Measurements from ENCODE around the gene ARPP21.
"Not testable (repeated sequence)": the region's sequence is repeated elsewhere in the genome, so short reads cannot be mapped to it uniquely, and the experiment has no call there.

ARPP21 gene

DNA sequence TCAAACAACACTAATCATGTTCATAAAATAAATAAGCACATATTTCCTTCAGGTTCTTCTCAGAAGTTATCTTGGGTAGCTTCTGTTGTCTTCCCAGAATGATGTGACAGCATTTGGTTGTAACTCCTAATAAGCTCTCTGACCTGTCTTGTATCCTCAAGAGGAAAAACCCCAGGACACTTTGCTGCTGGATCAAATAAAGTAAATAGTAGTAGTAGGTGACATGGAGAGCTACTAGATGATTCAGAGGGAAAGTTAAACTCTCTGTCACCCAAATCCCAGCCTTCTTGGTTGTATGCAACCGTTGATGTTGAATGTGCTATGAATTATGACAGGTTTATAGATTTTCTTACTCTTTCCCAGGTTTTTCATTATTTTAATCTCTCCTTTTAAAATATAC, 143.0 kb downstream of the ARPP21 start:
- no peak for DNase-seq

- DNase-seq = no peak
Observed at GRCh38 chr3:35784169-35784568, 144.8 kb downstream of the ARPP21 start.

DNA sequence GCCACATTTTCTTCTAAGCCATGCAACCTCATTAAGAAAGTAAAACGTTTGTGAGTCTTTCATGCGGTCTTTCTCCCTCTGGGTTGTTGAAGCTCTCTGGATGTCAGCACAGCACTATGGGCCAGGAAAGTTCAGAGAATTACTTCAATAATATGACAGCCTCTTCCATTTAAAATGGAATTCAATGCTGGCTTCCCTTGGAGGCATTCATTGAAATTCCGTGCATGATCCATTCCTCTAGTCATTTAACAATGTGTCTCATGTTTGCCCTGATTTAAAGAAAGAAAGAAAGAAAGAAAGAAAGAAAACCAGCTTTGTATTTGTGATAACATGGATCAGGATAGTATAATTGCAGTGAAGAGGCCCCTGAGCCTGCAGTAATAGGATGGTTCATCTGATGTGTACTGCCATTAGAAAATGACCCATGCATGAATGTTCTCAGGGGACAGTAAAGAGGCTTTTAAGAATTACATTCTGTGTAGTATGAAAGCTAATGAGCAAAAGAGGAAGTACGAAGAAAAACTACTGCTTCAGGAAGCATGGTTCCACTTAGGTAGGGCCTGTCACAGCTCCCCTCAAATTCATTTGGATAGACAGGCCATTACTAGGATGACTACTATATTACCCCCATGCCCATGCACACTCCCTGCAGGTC, 146.0 kb downstream of the ARPP21 start:
- DNase-seq = no peak

DNA sequence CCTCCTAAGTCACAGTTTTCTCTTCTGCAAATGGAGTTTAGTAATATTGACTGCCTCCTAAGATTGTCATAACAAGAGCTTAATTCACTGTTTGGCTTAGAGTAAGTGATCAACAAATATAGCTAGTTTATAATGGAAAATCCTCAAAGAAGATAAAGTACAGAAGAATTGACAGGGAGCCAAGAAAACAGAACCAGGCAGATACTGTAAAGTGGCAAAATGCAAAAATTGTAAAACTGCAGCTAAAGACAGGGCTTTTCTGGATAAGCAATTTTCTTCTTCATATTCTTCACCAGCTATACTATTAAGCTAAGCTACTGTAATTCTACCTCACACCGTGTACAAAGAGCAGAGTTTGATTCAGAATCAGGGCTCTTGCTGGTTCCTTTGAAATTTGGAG, 148.6 kb downstream of the ARPP21 start:
- no peak for DNase-seq

DNA sequence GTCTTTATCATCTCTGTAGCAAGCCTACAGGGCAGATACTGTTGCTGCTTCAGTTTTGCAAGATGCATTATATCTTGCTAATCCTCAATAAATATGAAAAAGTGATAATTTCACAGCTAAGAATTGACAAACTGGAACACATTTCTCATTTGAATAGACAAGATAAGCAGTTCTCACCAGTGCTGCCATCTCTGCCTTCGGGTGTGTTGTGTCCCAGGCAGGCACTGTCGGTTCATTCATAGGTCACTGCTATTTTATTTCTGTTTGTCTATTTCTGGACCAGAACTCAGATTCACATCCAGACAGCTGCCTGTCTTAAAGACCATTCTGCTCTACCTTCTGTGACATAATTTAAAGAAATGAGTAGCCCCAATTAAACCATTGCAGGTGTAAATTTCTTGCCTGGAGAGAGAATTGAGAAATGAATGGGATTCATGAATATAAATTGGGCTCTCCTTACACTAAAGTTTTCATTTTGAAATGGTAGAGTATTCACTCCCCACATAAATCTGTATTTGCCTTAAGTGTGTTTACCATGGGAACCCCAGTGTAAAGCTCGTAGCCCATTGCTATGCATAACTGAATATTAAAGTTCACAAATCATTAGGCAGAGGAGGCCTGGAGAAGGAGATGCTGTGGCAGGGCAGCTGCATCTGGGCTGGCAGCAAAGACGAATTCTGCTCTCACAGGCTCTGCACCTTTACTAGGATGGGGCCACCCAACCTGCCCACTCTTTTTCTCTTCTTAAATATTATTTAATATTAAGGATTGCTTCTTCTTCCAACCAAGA, 149.9 kb downstream of the ARPP21 start:
- DNase-seq = no peak

DNA sequence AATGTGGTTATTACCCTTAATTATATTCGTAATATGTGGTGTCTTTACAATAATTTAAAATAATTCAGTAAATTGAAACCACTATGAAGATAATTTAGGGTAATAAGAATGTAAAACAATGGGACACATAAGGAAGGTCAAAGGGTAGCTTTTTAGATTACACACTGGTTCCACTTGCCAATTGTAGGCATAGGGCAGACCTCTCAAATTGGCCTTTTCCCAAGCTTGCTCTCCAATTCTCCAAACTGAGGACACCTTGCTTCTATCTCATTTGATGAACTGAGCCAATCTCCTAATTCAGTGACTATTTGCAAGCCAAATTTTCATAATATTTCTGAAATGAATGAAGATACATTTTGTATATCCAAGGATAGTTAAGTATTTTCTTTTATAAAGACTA, 151.4 kb downstream of the ARPP21 start:
- no peak for DNase-seq

GRCh38 chr3:35793667-35794066, 154.3 kb downstream of the ARPP21 start:
- DNase-seq = no peak

DNA sequence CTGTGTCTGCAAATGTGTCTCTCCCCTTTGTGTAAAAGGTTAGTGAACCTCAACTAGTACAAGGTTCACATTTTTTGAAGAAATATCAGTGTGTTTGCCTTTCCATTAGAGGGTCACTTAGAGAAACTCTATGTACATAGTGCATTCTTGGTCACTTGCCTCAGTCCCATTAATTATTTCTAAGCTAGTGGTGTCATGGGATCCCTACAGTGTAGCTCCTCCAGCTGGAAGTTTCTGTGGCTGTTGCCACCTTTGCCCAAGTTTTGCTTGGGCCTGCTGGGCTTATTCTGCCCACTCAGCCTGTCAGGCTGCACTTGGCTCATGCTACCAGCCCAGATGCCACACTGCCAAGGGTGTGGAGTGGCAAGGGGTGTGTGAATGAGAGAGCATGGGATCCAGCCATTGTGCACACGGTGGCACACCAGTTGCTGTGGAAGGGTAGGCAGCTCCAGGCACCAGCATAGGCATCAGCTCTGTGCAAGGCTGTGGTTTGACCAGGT, 161.7 kb downstream of the ARPP21 start:
- no peak for DNase-seq

DNA sequence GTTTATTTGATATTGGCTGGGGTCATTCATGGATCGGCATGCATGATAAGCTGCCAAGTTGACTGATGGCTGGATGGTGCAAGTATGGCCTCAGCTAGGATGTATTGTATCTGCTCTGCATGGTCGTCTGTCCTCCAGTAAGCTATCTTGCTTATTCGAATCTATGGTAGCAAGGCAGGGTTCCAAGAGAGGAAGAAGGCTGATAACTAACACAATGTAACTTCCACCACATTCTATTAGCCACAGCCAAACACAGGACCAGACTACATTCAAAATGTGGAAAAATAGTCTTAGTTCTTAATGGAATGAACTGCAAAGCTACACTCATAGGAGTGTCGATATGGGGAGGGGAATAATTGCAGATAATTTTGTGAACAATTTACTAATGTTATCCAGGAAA, 175.2 kb downstream of the ARPP21 start:
- DNase-seq = no peak

- not testable (repeated sequence) for DNase-seq
Observed at GRCh38 chr3:35815796-35816195, 176.5 kb downstream of the ARPP21 start.

DNA sequence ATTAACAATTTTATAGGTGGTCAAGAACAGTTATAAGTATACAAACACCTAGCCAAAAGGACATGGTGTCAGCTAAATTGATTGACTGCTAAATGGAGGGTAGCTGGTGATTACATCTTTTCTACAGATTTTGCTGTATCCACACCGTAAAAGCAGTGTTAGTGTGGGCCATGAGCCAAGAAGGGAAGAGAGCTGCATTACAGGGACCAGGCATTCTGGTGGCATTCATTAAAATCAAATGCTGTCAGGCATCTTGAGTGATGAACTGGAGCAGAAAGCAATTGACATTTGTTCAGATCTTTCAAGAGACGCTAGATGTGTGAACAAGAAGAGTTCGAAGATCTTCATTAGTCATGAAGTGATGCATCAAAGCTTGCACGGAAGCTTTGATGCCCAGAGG, 177.9 kb downstream of the ARPP21 start:
- no peak for DNase-seq

DNA sequence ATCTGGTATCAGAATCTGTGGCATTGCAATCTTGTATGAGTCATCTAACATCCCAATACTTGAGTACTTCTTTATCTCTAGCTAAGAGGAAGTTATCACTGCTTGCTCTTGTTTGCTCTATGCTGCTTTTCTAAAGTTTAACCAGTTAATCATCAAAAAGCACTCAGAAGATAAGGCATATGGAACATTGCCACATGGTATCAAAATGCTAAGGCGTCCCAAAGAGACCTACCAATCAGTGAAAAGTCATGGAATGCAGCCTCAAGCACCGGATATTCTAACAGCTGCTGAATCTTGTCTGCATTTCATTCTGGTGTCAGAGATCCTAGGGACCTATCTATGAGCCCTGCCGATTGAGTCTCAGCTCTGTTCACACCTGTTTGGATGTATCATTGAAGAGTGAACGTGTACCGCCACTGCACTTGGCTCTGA, 192.8 kb downstream of the ARPP21 start:
- no peak for DNase-seq

Measured in left hindlimb (tissue), 1 donor.